GM12801 (cell line): ENCODE results near the gene TOMM6.

Source experiments
- CTCF ChIP-seq: IDR thresholded peaks from one replicate; pipeline ENCODE4 v1.5.1; 2011; ENCODE audit warnings: control low read depth; ENCODE audit not compliant: insufficient read length; ENCODE audit errors: extremely low read depth

TOMM6 gene

GRCh38 chr6:41757271-41757670 is 30.2 kb upstream of the TOMM6 start:
- no peak for TF ChIP-seq CTCF

DNA sequence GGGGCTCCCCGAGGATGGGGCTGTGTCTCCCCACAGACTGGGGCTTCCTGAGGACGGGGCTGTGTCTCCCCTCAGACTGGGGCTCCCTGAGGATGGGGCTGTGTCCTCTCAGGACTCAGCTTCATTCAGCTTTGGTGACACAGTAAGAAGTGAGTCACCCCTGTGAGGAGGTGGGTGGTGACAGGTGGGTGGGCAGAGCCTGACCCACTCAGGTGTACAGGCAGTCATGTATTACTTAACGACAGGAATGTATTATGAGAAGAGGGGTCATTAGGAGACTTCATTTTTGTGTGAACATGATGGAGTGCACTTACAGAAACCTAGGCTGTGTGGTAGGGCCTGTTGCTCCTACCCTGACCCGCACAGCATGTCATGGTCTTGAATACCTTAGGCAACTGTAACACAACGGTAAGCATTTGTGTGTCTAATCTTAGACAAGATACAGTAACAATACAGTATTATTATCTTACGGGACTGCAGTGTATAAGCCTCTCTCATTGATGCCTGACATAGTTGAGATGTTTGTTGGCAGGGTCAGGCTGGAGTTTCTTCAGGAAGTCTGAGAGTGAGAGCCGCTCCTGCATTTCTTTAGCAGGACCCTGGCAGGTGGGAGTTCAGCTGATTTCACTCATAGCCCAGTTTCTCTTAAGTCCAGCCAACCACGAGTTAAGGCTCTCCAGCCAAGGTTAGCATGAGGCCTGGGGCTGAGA is 29.4 kb upstream of the TOMM6 start:
- no peak for TF ChIP-seq CTCF

- TF ChIP-seq CTCF: no peak
Observed at GRCh38 chr6:41758641-41759035, 28.9 kb upstream of the TOMM6 start.

DNA sequence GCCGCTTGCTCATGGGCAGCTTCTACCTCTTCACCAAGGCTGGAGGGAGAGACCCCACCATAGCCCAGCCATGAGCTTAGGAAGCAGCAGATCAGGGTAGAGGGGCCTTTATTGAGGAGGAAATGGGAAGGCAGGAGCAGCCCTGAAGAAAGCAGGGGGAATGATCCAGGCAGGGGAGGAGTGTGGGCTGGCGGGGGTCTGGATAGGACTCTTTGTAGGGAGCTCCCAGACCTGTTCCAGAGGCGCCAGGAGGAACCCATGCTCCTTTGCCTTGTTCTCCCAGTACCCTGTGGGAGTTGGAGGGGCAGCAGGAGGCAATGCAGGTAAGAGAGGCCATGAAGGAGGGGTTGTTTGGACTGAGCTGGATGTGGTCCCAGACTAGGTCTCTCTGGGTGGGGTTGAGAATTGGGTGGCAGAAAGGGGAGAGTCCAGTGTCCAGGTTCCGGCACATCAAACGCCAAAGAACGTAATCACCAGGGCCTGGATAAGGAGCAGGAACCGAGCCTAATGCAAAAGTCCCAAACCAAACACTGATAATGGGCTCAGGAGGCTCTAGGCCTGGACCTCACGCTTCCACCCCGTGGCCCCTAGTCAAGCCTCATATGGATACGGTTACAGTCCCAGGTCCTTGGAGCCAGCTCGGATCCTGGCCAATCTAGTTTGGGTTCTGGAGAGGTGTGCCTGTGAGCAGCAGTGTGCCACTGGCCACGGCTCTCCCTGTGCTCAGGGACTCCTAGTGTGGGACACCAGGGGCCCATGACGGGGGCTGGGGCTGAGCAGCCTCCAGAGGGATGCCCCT is 28.2 kb upstream of the TOMM6 start:
- TF ChIP-seq CTCF: no peak

DNA sequence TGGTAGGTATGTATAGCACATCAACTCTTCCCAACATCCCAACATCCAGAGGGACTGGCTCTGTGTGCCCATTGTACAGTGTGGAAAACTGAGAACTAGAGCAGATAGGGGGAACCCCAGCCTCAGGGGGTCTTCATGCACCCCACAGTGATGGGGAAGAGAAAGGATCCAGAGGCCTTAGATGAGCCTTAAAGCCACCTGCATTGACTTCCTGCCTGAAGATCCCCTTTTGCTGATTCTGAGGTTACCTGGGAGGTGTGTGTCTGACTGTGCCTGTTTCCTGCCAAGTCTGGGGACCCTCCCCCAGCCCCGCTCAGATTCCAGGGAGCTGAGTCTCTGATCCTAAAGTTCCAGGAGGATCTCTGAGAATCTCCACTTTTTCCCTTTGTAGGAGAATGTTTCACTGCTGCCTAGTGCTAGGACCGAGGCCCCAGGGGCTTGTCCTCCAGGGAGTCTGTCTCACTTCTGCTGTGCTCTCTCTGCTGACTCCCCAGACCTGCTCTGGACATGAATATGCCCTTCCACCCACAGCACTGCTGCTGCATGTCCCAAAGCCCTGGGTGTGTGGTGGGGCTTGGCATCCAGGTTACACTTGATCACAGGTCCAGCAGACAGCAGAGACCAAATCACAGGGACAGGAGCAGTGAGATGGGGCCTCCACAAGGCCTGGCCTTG is 27.5 kb upstream of the TOMM6 start:
- no peak for TF ChIP-seq CTCF

- no peak for TF ChIP-seq CTCF
Observed at GRCh38 chr6:41763470-41763869, 24.0 kb upstream of the TOMM6 start.

DNA sequence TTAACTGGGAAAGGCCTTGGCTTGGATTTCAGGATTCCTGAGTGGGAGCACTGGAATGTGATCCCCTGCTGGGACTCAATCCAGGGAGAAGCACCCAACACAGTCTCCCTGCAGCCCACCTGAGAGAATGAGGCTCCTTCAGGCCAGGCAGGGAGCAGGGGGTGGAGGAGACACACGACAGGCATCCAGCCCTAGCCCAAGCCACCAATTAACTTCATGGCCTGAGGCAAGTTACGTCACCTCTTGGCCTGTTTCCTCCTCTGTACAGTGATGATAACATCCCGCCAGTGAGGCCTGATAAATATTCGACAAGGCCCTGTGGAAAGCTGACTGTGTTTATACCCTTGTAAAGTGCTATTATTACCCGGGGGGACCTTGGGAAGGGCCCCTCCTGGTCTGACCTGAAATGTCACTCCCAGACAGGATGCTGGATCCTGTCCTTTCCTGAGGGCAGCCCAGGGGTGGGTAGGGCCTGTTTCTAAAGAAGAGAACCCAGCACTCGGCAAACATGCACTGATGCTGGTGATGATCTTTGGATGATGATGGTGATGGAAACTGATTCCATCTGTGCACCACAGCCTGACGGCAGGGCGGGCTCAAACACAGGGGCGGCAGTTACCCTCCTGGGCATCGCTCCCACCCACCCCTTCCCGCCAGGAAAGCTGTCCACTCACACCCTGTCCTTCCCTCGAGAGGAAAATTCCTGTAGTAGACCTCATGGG is 20.2 kb upstream of the TOMM6 start:
- TF ChIP-seq CTCF: no peak
